T follicular helper cell (primary cell): ENCODE measurements around the gene HOXD13.

Source experiments
- DNase-seq: peaks from one replicate; pipeline ENCODE4 v3.0.0-alpha.2; 2020; ENCODE audit warnings: low read depth

Gene HOXD13

GRCh38 chr2:176094349-176094748, 1.8 kb downstream of the HOXD13 start:
- DNase-seq = no peak

- no peak for DNase-seq
These were observed 2.9 kb downstream of the HOXD13 start for GRCh38 chr2:176095421-176095820.

- no peak for DNase-seq
These were observed 3.9 kb downstream of the HOXD13 start for GRCh38 chr2:176096243-176096985.

GRCh38 chr2:176096986-176097819, 4.7 kb downstream of the HOXD13 start:
- DNase-seq = peak; percentile 38

GRCh38 chr2:176097820-176098365, 5.4 kb downstream of the HOXD13 start:
- DNase-seq = no peak

GRCh38 chr2:176098366-176099158, 6.0 kb downstream of the HOXD13 start:
- DNase-seq = no peak

DNA sequence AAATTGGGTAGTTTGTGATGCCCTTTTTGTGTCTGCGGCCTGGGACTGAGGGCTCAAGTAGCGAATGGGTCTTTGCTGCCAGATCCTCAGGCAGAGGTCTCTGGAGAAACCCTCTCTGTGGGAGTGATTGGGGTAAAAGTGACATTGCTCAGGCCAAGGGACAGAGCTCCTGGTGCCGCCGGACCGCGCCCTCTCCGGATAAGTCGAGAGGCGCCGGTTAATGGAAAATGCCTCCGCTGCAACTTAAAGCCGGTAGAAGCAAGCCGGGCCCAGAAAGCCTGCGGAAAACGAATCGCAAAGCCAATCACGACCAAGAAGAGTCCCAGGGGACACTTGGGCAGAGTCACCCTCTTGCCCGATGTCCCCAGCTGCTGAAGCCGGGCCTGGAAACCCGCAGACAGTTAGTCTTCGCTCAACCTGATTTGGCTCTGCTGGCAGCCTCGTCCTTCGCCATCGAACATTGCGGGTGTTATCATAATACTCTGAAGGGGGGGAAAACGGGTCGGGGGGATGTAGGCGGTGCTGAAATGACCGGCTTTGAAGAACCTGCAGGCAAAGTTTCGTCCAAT, 6.7 kb downstream of the HOXD13 start:
- DNase-seq = no peak

DNA sequence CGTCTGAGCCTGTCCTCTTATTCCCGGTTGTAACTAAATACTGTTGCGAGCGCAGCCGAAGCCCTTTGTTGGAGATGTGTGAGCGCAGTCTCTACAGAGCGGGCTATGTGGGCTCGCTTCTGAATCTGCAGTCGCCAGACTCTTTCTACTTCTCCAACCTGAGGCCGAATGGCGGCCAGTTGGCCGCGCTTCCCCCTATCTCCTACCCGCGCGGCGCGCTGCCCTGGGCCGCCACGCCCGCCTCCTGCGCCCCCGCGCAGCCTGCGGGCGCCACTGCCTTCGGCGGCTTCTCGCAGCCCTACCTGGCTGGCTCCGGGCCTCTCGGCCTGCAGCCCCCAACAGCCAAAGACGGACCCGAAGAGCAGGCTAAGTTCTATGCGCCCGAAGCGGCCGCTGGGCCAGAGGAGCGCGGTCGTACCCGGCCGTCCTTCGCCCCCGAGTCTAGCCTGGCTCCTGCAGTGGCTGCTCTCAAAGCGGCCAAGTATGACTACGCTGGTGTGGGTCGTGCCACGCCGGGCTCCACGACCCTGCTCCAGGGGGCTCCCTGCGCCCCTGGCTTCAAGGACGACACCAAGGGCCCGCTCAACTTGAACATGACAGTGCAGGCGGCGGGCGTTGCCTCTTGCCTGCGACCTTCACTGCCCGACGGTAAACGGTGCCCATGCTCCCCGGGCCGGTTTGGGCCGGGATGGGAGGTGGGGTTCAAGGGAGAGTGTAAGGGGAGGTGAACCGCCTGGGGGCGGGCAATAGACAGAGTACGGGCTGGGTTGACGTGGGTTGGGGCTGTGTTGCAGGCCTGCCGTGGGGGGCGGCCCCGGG, 7.4 kb downstream of the HOXD13 start, which contains the start of gene HOXD12:
Gene HOXD12 (plus strand): TSS at position 68 of the 819 bp plus-strand sequence. CDS start 7 bp downstream, at position 75.
- no peak for DNase-seq

DNA sequence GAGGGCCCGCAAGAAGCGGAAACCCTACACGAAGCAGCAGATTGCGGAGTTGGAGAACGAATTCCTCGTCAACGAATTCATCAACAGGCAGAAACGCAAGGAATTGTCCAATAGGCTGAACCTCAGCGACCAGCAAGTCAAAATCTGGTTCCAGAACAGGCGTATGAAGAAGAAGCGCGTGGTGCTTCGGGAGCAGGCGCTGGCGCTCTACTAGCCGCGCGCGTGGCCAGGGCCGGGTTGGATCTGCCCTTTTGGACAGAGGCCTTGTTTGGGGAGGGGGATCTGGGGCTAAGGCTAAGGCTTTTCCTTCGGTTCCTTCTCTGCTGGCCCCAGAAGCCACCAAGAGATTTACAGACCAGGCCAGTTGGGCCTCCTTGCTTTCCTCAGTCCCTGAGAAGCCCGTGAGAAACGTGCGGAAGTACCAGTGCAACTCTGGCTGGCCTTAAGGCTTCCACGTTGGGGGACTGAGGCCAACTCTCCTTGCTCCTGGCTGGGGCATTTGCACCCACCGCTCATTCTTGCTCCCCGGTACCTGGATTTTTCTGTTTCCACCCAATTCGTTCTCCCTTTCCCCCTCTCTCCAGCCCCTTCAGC, 8.1 kb downstream of the HOXD13 start:
- DNase-seq = no peak

GRCh38 chr2:176101216-176101830, 8.8 kb downstream of the HOXD13 start:
- no peak for DNase-seq

GRCh38 chr2:176101842-176102241, 9.3 kb downstream of the HOXD13 start:
- DNase-seq = no peak

- no peak for DNase-seq
These were observed 9.9 kb downstream of the HOXD13 start for GRCh38 chr2:176102309-176102866.

GRCh38 chr2:176103194-176103593, 10.7 kb downstream of the HOXD13 start:
- DNase-seq = no peak

- no peak for DNase-seq
These were observed 11.3 kb downstream of the HOXD13 start for GRCh38 chr2:176103742-176104315.

GRCh38 chr2:176104316-176105077, 12.0 kb downstream of the HOXD13 start:
- DNase-seq = no peak

- DNase-seq = no peak
These were observed 12.7 kb downstream of the HOXD13 start for GRCh38 chr2:176105078-176105729.

DNA sequence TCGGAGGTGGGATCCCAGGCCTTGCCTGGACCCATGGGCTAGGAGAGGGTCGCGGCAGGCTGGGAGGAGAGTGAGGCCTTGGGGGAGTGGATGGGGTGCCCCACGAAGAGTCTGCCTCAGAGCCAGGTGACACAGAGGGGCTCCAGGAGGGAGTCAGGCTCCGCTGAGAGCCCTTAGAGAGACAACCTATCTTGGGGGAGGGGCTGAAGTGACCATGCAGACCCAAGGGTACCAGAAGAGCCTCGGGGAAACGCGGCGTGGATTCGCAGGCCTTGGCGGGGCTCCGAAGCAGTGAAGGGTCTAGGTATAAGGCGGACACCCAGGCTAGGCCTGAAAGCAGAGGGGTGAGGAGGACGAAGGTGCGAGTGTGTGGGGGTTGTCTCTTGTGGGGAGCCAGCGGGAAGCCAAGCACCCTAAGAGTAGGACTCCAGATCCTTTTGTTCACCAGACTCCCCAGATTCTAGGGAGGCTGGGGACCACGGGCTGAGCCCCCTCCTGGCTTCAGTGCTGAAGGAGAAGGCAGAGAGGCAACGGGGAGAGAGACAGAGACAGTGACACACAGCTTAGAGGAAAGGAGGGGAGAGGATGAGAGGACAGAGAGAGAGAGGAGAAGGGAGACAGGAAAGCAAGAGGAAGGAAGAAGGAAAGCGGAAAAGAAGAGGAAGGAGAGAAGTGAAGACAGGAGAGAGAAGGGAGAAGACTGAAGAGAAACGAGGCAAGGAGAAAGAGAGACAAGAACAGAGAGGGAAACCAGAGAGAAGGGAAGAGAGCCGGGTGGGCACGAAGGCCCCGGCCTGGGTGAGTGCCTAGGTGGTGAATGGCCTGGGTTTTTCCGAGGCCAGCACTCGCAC, 13.4 kb downstream of the HOXD13 start:
- no peak for DNase-seq
